ENCODE data around the gene NAT10.
"Not testable (repeated sequence)": the region's sequence is repeated elsewhere in the genome, so short reads cannot be mapped to it uniquely, and the experiment has no call there.

NAT10 gene

DNA sequence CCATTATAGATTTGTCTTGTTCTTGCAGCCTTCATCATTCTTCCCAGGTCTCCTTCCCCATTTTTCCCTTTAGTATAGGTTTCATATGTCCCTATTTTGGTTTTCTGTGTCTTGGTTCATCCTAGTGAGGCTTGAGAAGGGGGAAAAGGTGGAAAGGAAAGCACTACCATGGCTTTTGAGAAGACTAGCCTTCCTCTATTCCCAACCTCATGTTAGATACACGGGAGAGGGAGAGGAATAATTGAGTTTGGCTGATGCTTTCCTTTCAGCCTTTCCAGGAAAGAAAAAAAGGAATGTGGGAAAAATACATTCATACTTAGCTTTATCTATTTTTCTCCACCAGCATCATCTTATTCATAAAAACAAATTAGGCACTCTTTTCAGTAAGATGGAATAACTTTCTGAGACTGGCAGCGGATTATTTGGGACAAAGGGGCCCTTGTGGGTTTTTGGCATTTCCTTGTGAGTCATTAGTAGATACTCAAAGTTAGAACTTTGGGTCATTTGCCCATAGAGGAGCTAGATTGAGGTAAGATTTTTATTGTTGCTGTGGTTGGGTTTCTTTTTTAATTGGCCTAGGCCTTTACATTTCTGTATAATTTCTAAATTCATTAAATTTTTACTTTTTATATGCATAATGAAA is 30.1 kb upstream of the NAT10 start:
- Mint-ChIP-seq H3K36me3 (ENCODE audit: insufficient read depth) (peaks cover 69% of the 10 kb centered on the region), H3K4me1 (ENCODE audit: low read depth in 2 of 2) (peaks cover 11 to 47% of the 10 kb centered on the region in 2 donors), H3K27ac (peak overlapping the region; percentile 8 to 76), H3K27me3 (no peaks in the 10 kb centered on the region), H3K9me3 (no peaks in the 10 kb centered on the region), H3K4me3 (no peak overlapping the region)
- no peak for DNase-seq
- no peak for ATAC-seq (replicated peaks)

DNA sequence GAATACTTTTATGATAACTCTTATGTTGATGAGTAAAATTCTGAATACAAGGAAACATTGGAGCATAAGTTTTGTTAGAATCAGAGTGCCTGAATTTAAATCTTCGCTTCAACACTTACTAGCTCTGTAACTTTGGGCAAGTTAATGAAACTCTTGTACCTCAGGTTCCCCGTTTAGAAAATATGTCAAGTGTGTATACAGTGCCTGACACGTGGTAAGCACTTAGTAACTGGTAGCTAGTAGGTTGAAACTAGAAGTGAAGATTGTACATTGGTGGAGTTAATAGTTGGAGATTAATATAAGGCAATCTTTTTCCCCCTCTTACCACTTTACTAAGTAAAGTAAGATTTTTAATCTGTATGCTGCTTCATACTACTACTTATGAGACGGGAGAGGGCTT is 24.8 kb upstream of the NAT10 start:
- Mint-ChIP-seq H3K4me3 (no peak overlapping the region), H3K9me3 (no peaks in the 10 kb centered on the region), H3K27me3 (no peaks in the 10 kb centered on the region), H3K4me1 (ENCODE audit: low read depth in 2 of 2) (peaks cover 2 to 38% of the 10 kb centered on the region in 2 donors), H3K36me3 (ENCODE audit: insufficient read depth) (peaks cover 92% of the 10 kb centered on the region), H3K27ac (no peak overlapping the region)
- DNase-seq (no peak), ATAC-seq (replicated peaks) (no peak)

DNA sequence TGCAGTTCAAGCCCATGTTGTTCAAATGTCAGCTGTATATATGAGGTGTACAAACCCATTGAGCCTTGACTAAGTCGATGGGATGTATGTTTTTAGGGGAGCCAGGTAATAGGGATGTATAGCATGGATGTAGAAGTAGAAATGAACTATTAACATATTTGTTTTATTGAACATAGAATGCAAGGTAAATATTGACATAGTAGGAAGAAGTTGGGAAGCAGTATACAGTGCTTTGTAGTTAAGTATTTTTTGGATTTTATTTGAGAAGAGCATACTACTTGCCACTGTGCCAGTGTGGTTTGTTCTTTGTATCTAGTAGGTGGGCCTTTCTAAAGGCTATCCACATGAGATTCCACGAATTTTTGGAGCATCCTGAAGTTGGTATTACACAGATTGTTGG is 20.8 kb upstream of the NAT10 start:
- Mint-ChIP-seq H3K4me3 (no peak overlapping the region), H3K4me1 (ENCODE audit: low read depth in 2 of 2) (peaks cover 8 to 26% of the 10 kb centered on the region in 2 donors), H3K9me3 (no peaks in the 10 kb centered on the region), H3K27me3 (no peaks in the 10 kb centered on the region), H3K27ac (peak overlapping the region; percentile 72 to 91), H3K36me3 (ENCODE audit: insufficient read depth) (peaks cover 99% of the 10 kb centered on the region)
- no peak for ATAC-seq (replicated peaks)
- DNase-seq, result no peak

DNA sequence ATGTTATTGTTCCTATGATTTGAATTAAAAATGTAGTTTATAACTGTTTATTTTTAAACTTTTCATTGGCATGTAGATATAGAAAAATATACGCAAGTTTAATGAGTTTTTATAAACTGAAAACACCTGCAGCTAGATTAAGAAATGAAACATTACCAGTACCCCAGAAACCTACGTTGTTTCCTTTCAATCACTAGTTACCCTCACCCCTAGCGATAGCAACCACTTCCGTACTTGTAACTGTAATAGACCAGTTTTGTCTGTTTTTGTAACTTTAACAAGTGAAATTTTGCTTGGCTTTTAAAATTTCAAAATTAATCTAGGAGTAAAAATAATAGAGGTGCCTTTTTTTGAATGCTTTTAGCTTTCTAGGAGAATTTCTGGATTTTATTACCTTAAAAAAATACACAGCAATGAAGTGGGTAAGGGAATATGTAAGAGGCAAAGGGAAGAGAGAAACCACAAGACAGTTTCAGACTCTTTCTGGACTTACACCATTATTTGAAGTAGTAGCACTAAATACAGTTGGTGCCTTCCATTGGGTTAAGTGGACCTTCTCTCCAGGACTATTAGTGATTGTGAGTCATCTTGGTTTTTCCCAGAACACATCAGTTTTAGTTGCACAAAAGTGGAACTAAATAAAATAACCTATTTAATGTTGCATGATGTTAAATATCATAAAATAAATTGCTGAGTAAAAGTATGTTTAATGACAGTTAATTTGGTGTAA is 18.7 kb upstream of the NAT10 start:
- ATAC-seq (replicated peaks) (peak; percentile 84), DNase-seq (no peak)
- Mint-ChIP-seq H3K36me3 (ENCODE audit: insufficient read depth) (peaks cover 98% of the 10 kb centered on the region), H3K9me3 (no peaks in the 10 kb centered on the region), H3K27ac (peak overlapping the region; percentile 84 to 91), H3K4me1 (ENCODE audit: low read depth in 2 of 2) (peaks cover 8 to 26% of the 10 kb centered on the region in 2 donors), H3K4me3 (peak overlapping the region; percentile 19 to 43), H3K27me3 (no peaks in the 10 kb centered on the region)

DNA sequence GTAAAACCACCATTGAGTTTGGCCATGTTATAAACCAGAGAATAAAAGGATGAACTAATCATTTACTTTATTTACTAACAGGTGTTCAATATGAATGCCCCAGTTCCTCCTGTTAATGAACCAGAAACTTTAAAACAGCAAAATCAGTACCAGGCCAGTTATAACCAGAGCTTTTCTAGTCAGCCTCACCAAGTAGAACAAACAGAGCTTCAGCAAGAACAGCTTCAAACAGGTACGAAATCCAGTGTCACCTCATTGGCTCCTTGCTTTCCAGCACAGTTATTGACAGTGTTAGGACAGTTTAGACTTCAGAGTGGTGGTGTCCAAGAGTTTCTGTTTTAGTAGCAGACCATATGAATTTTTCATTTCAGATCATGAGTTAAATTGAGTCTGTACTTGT is 13.6 kb upstream of the NAT10 start:
- ATAC-seq (replicated peaks) (no peak), DNase-seq (no peak)
- peaks cover 0 to 4% of the 10 kb centered on the region in 2 donors for H3K4me1 Mint-ChIP-seq (ENCODE audit: low read depth in 2 of 2)
- peaks cover 94% of the 10 kb centered on the region for H3K36me3 Mint-ChIP-seq (ENCODE audit: insufficient read depth)
- H3K27ac Mint-ChIP-seq, result peak overlapping the region in 1 of 2 donors; percentile 90
- H3K27me3 Mint-ChIP-seq, result no peaks in the 10 kb centered on the region
- H3K4me3 Mint-ChIP-seq, result no peak overlapping the region
- no peaks in the 10 kb centered on the region for H3K9me3 Mint-ChIP-seq

DNA sequence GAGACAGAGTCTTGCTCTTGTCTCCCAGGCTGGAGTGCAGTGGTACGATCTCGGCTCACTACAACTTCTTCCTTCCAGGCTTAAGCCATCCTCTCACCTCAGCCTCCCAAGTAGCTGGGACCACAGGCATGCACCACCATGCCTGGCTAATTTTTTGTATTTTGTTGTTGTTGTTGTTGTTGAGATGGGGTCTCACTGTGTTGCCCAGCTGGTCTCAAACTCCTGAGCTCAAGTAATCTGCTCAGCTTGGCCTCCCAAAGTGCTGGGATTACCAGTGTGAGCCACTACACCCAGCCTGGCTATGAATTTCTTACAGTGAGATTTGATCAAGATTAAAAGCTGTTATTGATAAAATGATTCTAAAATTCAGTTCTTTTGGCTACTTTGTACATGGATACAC is 10.5 kb upstream of the NAT10 start:
- H3K4me1 Mint-ChIP-seq (ENCODE audit: low read depth in 2 of 2); H3K27me3 Mint-ChIP-seq; DNase-seq; H3K9me3 Mint-ChIP-seq; ATAC-seq (replicated peaks); H3K4me3 Mint-ChIP-seq: not testable (repeated sequence)
- peaks cover 95% of the 10 kb centered on the region for H3K36me3 Mint-ChIP-seq (ENCODE audit: insufficient read depth)
- H3K27ac Mint-ChIP-seq, result peak overlapping the region; percentile 42 to 79

DNA sequence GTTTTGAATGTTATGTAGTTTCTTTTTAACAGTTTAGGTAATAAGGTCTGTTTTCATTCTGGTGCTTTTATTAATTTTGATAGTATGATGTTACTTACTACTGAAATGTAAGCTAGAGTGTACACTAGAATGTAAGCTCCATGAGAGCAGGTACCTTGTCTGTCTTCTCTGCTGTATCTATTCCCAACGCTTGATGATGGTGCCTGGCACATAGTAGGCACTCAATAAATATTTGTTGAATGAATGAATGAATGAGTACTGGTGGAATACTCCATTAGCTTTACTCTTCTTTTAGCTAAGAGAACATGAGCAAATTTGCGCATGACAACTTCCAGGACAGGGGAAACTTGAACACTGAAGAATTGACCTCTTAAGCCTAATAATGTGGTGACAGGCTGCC is 6.6 kb upstream of the NAT10 start:
- H3K36me3 Mint-ChIP-seq (ENCODE audit: insufficient read depth), result peaks cover 61% of the 10 kb centered on the region
- no peaks in the 10 kb centered on the region for H3K4me1 Mint-ChIP-seq (ENCODE audit: low read depth in 2 of 2)
- no peaks in the 10 kb centered on the region for H3K27me3 Mint-ChIP-seq
- H3K4me3 Mint-ChIP-seq, result no peak overlapping the region
- no peak for ATAC-seq (replicated peaks)
- H3K9me3 Mint-ChIP-seq, result no peaks in the 10 kb centered on the region
- peak overlapping the region in 1 of 2 donors; percentile 46 for H3K27ac Mint-ChIP-seq
- no peak for DNase-seq

DNA sequence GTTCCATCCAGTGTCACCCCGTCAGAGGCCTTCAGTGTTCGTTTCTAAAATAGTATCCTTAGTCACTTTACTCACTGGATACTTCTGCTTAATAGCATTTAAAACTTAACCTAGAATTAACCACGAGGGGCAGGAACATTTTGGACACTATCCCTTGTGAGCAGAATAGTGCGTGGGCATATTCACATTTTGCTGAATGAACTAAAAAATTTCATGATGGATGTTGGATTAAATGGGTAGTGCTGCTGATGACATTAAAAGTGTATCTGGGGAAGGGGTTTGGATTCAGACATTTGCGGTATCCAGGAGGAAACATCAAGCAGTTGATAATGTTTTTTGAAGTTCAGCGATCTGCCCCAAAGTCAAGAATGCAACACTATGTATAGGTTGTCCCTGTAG is 750 bp upstream of the NAT10 start:
- Mint-ChIP-seq H3K27me3 (no peaks in the 10 kb centered on the region), H3K9me3 (no peaks in the 10 kb centered on the region), H3K36me3 (ENCODE audit: insufficient read depth) (peaks cover 35% of the 10 kb centered on the region), H3K4me3 (peak overlapping the region; percentile 93 to 97), H3K4me1 (ENCODE audit: low read depth in 2 of 2) (peaks cover 31 to 35% of the 10 kb centered on the region in 2 donors), H3K27ac (peak overlapping the region; percentile 99)
- no peak for DNase-seq
- ATAC-seq (replicated peaks), result no peak

DNA sequence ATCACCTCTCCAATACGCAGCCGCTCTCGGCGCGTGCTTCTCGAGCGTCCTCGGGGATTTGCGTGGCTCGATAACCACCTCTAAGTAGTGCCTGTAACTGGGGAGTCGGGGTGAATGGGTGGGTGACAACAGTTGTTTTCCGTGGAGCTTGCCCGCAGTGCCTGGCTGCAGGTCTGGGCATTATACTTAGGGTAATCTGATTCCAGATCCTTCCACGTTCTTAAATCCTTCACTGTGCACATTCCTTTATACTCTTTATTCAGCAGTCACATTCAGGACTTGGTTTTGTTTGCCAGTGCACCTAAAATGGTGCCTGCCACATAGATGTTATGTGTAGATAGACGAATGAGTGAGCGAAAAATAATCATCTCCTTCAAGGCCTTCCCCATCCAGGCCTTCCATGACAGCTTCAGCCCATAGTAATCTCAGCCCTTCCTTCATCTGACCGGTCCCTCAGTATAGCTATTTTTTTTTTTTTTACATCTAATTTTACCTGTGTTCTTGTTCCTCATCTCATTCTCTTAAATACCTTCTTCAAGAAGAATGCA is 602 bp downstream of the NAT10 start:
- Mint-ChIP-seq H3K9me3 (no peaks in the 10 kb centered on the region), H3K4me1 (ENCODE audit: low read depth in 2 of 2) (peaks cover 31 to 35% of the 10 kb centered on the region in 2 donors), H3K36me3 (ENCODE audit: insufficient read depth) (peaks cover 38% of the 10 kb centered on the region), H3K4me3 (peak overlapping the region; percentile 93 to 97), H3K27ac (peak overlapping the region; percentile 99), H3K27me3 (no peaks in the 10 kb centered on the region)
- DNase-seq (no peak), ATAC-seq (replicated peaks) (no peak)

DNA sequence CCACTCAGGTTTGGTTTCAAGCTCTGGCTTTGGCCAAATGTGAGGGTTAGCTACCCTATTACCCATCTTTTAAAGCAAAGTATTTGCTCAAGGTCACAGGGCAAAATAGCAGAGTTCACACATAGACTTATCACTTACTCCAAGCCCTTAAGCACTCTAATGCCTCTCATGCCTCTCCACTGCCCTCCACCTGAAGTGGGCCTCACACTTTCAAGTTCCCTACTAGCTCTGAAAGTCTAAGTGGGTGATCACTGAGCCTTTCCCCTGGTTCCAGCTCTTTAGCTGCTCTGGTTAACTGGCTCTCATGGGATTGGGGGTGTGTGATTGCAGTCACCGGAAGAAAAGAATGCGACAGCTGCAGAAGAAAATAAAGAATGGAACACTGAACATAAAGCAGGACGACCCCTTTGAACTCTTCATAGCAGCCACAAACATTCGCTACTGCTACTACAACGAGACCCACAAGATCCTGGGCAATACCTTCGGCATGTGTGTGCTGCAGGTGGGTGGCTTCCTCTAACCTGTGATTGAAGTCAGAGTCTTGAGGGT is 6.4 kb downstream of the NAT10 start:
- Mint-ChIP-seq H3K4me1 (ENCODE audit: low read depth in 2 of 2) (peaks cover 6 to 9% of the 10 kb centered on the region in 2 donors), H3K4me3 (no peak overlapping the region), H3K27me3 (no peaks in the 10 kb centered on the region), H3K36me3 (ENCODE audit: insufficient read depth) (peaks cover 67% of the 10 kb centered on the region), H3K9me3 (no peaks in the 10 kb centered on the region), H3K27ac (peak overlapping the region in 1 of 2 donors; percentile 48)
- DNase-seq (no peak), ATAC-seq (replicated peaks) (no peak)

DNA sequence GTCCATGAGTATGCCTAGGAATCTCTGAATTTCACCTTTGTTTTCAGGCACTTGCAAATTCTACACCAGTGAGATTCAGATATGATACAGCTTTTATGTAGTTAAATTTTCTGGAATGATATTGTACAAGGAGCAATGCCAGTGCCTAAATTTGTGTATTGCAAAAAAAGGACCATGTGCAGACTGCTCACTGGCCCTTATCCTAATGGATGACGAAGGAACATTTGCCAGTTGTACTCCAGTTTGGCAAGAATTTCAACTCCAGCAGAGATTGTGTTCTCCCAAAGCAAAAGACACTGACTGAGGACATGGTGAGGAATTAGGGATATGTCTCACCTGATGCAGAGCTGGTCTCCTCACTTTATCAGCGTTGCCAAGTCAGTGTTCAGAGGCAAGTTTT is 8.6 kb downstream of the NAT10 start:
- no peak for DNase-seq
- H3K27me3 Mint-ChIP-seq, result no peaks in the 10 kb centered on the region
- no peaks in the 10 kb centered on the region for H3K9me3 Mint-ChIP-seq
- H3K36me3 Mint-ChIP-seq (ENCODE audit: insufficient read depth), result peaks cover 81% of the 10 kb centered on the region
- ATAC-seq (replicated peaks), result no peak
- no peak overlapping the region for H3K4me3 Mint-ChIP-seq
- H3K27ac Mint-ChIP-seq, result peak overlapping the region in 1 of 2 donors; percentile 9
- peaks cover 3 to 6% of the 10 kb centered on the region in 2 donors for H3K4me1 Mint-ChIP-seq (ENCODE audit: low read depth in 2 of 2)

DNA sequence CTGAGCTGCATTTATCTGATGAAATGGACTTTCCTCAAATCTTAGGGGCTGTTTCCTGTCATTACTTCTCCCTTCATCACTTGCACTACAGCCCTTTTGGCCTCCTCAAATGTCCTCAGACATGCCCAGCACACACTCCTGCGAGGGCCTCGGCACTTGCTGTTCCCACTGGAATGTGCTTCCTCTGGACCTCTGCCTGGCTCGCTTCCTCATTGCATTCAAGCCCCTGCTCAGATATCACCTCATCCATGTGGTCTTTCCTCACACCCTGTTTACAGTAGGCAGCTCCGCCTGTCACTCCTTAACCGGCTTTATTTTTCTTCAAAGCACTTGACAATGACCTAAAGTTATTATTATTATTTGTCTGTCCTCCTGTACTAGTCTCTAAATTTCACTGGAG is 9.0 kb downstream of the NAT10 start:
- peaks cover 82% of the 10 kb centered on the region for H3K36me3 Mint-ChIP-seq (ENCODE audit: insufficient read depth)
- H3K27me3 Mint-ChIP-seq, result no peaks in the 10 kb centered on the region
- H3K4me3 Mint-ChIP-seq, result no peak overlapping the region
- H3K27ac Mint-ChIP-seq, result peak overlapping the region in 1 of 2 donors; percentile 9
- peaks cover 0 to 1% of the 10 kb centered on the region in 2 donors for H3K4me1 Mint-ChIP-seq (ENCODE audit: low read depth in 2 of 2)
- no peaks in the 10 kb centered on the region for H3K9me3 Mint-ChIP-seq
- ATAC-seq (replicated peaks) (no peak), DNase-seq (no peak)

DNA sequence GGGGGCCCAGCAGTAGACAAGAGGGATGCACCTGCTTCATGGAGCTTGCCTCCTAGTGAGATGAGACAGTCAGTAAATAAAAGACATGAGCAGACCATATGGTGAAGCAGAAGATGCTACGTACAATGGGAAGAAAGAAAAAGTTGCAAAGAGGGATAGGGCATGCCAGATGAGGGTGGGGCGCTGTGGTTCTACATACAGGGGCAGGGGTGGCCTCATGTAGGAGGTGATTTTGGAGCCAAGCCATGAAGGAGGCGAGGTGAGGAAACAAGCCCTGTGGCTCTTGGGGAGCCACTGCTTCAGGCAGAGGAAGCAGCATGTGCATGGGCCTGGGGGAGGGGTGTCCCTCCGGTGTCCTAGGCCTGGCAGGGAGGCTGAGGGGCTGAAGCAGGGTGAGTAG is 15.2 kb downstream of the NAT10 start:
- DNase-seq (no peak), ATAC-seq (replicated peaks) (no peak)
- H3K27ac Mint-ChIP-seq, result peak overlapping the region in 1 of 2 donors; percentile 9

More for the DNA sequence above, 15.2 kb downstream of the NAT10 start:
- no peaks in the 10 kb centered on the region for H3K9me3 Mint-ChIP-seq
- H3K27me3 Mint-ChIP-seq, result no peaks in the 10 kb centered on the region
- peaks cover 4 to 8% of the 10 kb centered on the region in 2 donors for H3K4me1 Mint-ChIP-seq (ENCODE audit: low read depth in 2 of 2)
- H3K36me3 Mint-ChIP-seq (ENCODE audit: insufficient read depth), result peaks cover 87% of the 10 kb centered on the region
- H3K4me3 Mint-ChIP-seq, result no peak overlapping the region
